Smooth muscle cell (in vitro differentiated cells): ENCODE results near the gene ZNF48. TPM values are rescaled to one million over a fixed set of nuclear protein-coding genes. Genes with fewer than 3 reads are reported as not detected.

Source experiments
- DNase-seq: peaks from one replicate; lab custom pipeline; 2025; ENCODE audit not compliant: unreplicated experiment; lab: John Stamatoyannopoulos, UW
- H2AFZ ChIP-seq: fragments of 200-600 bp; sonication (generic); 2 replicates; pipeline ENCODE4 v1.6.0; 2016; ENCODE audit warnings: antibody characterized with exemption, low read depth, mild to moderate bottlenecking
- H3F3A ChIP-seq: fragments of 200-600 bp; sonication (generic); 2 replicates; pipeline ENCODE4 v1.6.0; 2017; ENCODE audit warnings: antibody characterized with exemption, low read depth
- H3K27ac ChIP-seq: fragments of 200-600 bp; sonication (generic); 2 replicates; pipeline ENCODE4 v1.5.1; 2016; ENCODE audit warnings: low read depth, mild to moderate bottlenecking
- H3K27me3 ChIP-seq: fragments of 200-600 bp; sonication (generic); 2 replicates; pipeline ENCODE4 v1.6.1; 2016; ENCODE audit warnings: low read depth, mild to moderate bottlenecking
- H3K36me3 ChIP-seq: fragments of 200-600 bp; sonication (generic); 2 replicates; pipeline ENCODE4 v1.5.1; 2016; ENCODE audit warnings: low read depth
- H3K4me1 ChIP-seq: fragments of 200-600 bp; sonication (generic); 2 replicates; pipeline ENCODE4 v1.5.1; 2016; ENCODE audit warnings: low read depth
- H3K4me2 ChIP-seq: fragments of 200-600 bp; sonication (generic); 2 replicates; pipeline ENCODE4 v1.6.0; 2016; ENCODE audit warnings: mild to moderate bottlenecking
- H3K4me3 ChIP-seq: fragments of 200-600 bp; sonication (generic); 2 replicates; pipeline ENCODE4 v1.5.1; 2016; ENCODE audit warnings: mild to moderate bottlenecking
- H3K79me2 ChIP-seq: fragments of 200-600 bp; sonication (generic); 2 replicates; pipeline ENCODE4 v1.6.0; 2016; ENCODE audit warnings: low read depth, mild to moderate bottlenecking
- H3K9ac ChIP-seq: fragments of 200-600 bp; sonication (generic); 2 replicates; pipeline ENCODE4 v1.6.0; 2016; ENCODE audit warnings: low read depth
- H3K9me3 ChIP-seq: fragments of 200-600 bp; sonication (generic); replicated peaks from 2 replicates; pipeline ENCODE4 v1.5.1; 2016; ENCODE audit warnings: low read depth
- H4K20me1 ChIP-seq: fragments of 200-600 bp; sonication (generic); 2 replicates; pipeline ENCODE4 v1.6.0; 2016; ENCODE audit warnings: low read depth
- WGBS: methylation state at CpG from one replicate; pipeline ENCODE4 v1.1.7; 2016; ENCODE audit warnings: low lambda C conversion rate; 5-methylcytosine and 5-hydroxymethylcytosine counted together
- polyA plus RNA-seq: library from polyadenylated mRNA; unstranded; fragments of >200 nt; fragmentation: Nextera tagmentation; extraction: Ambion mirVana; gene quantifications from 2 replicates; pipeline ENCODE4 v1.2.1, GENCODE V29; 2016
- total RNA-seq: library from RNA; depleted of rRNA; stranded (reverse); fragments of >200 nt; gene quantifications from 2 replicates; pipeline ENCODE4 v1.2.3, GENCODE V29; 2014
- TF ChIP-seq, protein P1 (sequence below): fragments of 200-600 bp; sonication (generic); IDR thresholded peaks from 2 replicates; pipeline ENCODE4 v1.5.1; 2017; ENCODE audit warnings: borderline replicate concordance, mild to moderate bottlenecking, antibody characterized with exemption; ENCODE audit not compliant: insufficient read depth, poor library complexity, severe bottlenecking

Gene ZNF48
- total and polyA plus RNA-seq, 2 experiments from 2014 or later, result 8.0 to 9.3 TPM

DNA sequence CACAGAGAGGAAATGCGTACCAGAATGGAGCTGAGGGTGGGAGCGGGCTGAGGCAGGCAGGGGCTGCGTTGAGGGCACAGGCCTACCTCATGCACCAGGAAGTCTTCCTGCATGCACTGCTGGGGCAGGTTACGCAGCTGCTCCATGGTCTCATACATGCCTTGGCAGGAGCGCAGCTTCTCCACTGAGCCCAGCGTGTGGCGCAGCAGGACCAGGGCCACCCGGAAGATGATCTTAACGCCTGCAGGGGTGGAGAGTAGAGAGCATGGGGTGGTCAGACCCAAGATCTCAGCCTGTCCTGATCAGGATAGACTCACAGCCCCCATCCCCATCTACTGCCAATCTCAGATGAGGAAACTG, 36.7 kb upstream of the ZNF48 start:
- TF ChIP-seq, protein P1, sequence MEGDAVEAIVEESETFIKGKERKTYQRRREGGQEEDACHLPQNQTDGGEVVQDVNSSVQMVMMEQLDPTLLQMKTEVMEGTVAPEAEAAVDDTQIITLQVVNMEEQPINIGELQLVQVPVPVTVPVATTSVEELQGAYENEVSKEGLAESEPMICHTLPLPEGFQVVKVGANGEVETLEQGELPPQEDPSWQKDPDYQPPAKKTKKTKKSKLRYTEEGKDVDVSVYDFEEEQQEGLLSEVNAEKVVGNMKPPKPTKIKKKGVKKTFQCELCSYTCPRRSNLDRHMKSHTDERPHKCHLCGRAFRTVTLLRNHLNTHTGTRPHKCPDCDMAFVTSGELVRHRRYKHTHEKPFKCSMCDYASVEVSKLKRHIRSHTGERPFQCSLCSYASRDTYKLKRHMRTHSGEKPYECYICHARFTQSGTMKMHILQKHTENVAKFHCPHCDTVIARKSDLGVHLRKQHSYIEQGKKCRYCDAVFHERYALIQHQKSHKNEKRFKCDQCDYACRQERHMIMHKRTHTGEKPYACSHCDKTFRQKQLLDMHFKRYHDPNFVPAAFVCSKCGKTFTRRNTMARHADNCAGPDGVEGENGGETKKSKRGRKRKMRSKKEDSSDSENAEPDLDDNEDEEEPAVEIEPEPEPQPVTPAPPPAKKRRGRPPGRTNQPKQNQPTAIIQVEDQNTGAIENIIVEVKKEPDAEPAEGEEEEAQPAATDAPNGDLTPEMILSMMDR, result no peak
- DNase-seq, result no peak
- H3K79me2 ChIP-seq, result peaks cover 49% of the 10 kb centered on the region
- peaks cover 16% of the 10 kb centered on the region for H3K4me1 ChIP-seq
- no peaks in the 10 kb centered on the region for H3K36me3 ChIP-seq
- H3K9ac ChIP-seq, result no peak overlapping the region
- no peaks in the 10 kb centered on the region for H3K27me3 ChIP-seq
- H3F3A ChIP-seq, result no peaks in the 10 kb centered on the region
- no peak overlapping the region for H3K4me2 ChIP-seq
- H3K9me3 ChIP-seq, result no peaks in the 10 kb centered on the region
- no peak overlapping the region for H3K27ac ChIP-seq
- no peak overlapping the region for H3K4me3 ChIP-seq
- 93% methylated on average over 9 of the region's 9 CpGs for WGBS
- no peak overlapping the region for H2AFZ ChIP-seq
- no peaks in the 10 kb centered on the region for H4K20me1 ChIP-seq

DNA sequence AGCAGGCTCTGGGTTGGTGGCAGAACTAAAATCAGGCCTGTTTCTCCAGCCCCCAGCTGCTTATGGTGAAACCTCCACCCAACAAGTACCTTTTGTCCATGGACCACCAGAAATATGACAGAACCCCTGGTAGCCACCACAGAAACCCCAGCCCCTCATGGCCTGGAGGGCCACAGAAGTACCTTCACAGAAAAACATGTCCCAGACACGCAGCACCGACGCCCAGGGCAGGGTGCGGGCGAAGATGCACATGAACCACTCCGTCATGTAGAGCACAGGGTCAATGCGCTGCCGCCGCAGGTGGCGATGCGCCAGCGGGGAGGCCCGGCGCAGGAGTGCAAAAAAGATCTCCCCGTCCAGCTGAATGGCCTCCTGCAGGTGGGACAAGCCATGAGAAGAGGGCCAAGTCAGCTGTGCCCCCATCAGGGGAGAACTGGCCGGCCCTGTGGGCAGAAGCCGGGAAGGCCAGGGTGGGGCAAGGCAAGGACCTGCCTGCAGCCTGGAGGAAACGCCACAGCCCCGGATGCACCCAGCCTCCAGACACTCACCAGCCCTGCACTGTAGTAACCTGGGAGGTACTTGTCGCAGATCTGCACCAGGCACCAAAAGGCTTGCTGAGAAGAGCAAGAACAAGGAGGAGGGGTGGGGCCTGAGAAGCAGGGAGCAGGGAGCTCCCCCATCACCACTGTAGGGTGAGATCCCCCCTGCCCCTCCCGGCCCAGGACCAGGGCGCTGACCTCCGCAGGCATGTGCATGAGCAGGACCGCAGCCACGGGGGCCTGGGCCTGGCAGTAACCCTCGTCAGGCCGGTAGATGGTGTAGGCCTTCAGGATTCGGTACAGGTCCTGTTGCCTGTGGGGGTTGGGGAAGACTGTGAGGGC, 36.0 kb upstream of the ZNF48 start:
- TF ChIP-seq, protein P1, result no peak
- H3K9ac ChIP-seq, result no peak overlapping the region
- H2AFZ ChIP-seq, result no peak overlapping the region
- H3K36me3 ChIP-seq, result no peaks in the 10 kb centered on the region
- no peaks in the 10 kb centered on the region for H3K9me3 ChIP-seq
- H3K4me1 ChIP-seq, result peaks cover 10% of the 10 kb centered on the region
- WGBS, result 94% methylated on average over 28 of the region's 28 CpGs
- no peaks in the 10 kb centered on the region for H4K20me1 ChIP-seq
- H3K4me2 ChIP-seq, result no peak overlapping the region
- no peaks in the 10 kb centered on the region for H3F3A ChIP-seq
- no peak for DNase-seq
- no peak overlapping the region for H3K4me3 ChIP-seq
- H3K27ac ChIP-seq, result no peak overlapping the region
- peaks cover 49% of the 10 kb centered on the region for H3K79me2 ChIP-seq
- H3K27me3 ChIP-seq, result no peaks in the 10 kb centered on the region

DNA sequence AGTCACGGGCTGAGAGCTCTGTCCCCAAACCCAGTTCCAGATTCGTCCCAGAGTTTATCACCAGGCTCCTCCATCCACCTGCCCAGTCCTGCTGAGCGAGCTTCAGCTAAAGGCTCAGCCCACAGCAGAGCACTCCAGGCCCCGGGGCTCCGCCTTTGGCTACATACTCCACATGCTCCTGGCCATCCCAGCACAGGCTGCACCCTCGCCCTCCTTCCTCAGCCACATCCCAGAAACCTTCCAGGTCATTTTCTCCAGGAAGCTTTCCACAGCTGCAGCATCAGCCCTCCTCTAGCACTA, 35.4 kb upstream of the ZNF48 start:
- Histone ChIP-seq H3K27ac (no peak overlapping the region), H3K4me1 (peaks cover 8% of the 10 kb centered on the region), H4K20me1 (peaks cover 5% of the 10 kb centered on the region), H3K4me3 (no peak overlapping the region), H3F3A (no peaks in the 10 kb centered on the region), H3K79me2 (peaks cover 50% of the 10 kb centered on the region), H2AFZ (no peak overlapping the region), H3K9me3 (no peaks in the 10 kb centered on the region), H3K27me3 (no peaks in the 10 kb centered on the region), H3K4me2 (no peak overlapping the region), H3K9ac (no peak overlapping the region), H3K36me3 (no peaks in the 10 kb centered on the region)
- 85% methylated on average over 6 of the region's 6 CpGs for WGBS
- DNase-seq, result no peak
- TF ChIP-seq, protein P1, result no peak

DNA sequence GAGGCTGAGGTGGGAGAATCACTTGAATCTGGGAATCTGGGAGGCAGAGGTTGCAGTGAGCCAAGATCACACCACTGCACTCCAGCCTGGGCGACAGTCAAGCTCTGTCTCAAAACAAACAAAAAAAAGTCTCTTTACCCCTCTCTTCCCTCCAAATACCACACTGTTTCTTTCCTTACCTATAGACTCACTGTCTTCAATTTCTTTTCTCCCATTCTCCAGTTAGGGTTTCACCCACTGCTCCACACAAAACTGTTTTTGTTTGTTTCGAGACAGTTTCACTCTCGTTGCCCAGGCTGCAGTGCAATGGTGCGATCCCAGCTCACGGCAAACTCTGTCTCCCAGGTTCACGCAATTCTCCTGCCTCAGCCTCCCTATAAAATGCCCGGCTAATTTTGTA, 34.0 kb upstream of the ZNF48 start:
- no peaks in the 10 kb centered on the region for H3F3A ChIP-seq
- H3K9ac ChIP-seq, result no peak overlapping the region
- H3K27ac ChIP-seq, result no peak overlapping the region
- no peaks in the 10 kb centered on the region for H3K9me3 ChIP-seq
- H3K4me1 ChIP-seq, result peaks cover 5% of the 10 kb centered on the region
- H3K79me2 ChIP-seq, result peaks cover 61% of the 10 kb centered on the region
- H3K4me2 ChIP-seq, result no peak overlapping the region
- H3K4me3 ChIP-seq, result no peak overlapping the region
- H4K20me1 ChIP-seq, result peaks cover 18% of the 10 kb centered on the region
- H3K36me3 ChIP-seq, result no peaks in the 10 kb centered on the region
- TF ChIP-seq, protein P1, result no peak
- no peak for DNase-seq
- no peak overlapping the region for H2AFZ ChIP-seq
- H3K27me3 ChIP-seq, result no peaks in the 10 kb centered on the region
- WGBS, result over 99% methylated on average over 7 of the region's 7 CpGs
